NCI-H1930 (cell line): ENCODE measurements around the gene CFC1B.
"Not testable (repeated sequence)": the region's sequence is repeated elsewhere in the genome, so short reads cannot be mapped to it uniquely, and the experiment has no call there.

Experiments used
- DNase-seq, 2 experiments: peaks; one replicate each; lab custom pipeline; 2025; lab: John Stamatoyannopoulos, UW

CFC1B gene

DNA sequence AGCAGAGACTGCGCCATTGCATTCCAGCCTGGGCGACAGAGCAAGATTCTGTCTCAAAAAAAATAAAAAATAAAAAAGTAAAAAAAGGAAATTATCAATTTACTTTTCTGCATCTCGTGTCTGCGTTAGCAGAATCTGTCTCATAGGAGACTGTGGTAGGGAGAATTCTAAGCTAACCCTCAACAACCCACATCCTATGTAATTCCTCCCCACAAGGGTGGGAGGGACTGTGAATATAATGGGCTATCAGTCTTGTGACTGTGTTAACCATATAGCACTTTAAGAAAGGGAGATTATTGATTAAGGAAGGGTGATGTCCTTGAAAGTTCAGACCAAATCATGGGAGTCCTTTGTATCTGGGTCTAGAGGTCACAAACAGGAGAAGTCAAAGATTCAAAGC, 45.1 kb downstream of the CFC1B start:
- not testable (repeated sequence) for DNase-seq

GRCh38 chr2:130571929-130572328, 50.9 kb downstream of the CFC1B start:
- DNase-seq: not testable (repeated sequence)

- not testable (repeated sequence) for DNase-seq
Observed at GRCh38 chr2:130574230-130574629, 53.2 kb downstream of the CFC1B start.

GRCh38 chr2:130576209-130576784, 55.3 kb downstream of the CFC1B start:
- not testable (repeated sequence) for DNase-seq

GRCh38 chr2:130577559-130577958, 56.5 kb downstream of the CFC1B start:
- not testable (repeated sequence) for DNase-seq
